ENCODE measurements around the gene TTLL8. TPM values are rescaled to one million over a fixed set of nuclear protein-coding genes. Genes with fewer than 3 reads are reported as not detected.

TTLL8 gene
- total RNA-seq, 2 experiments from 2014 or later: 0.06 to 0.72 TPM

DNA sequence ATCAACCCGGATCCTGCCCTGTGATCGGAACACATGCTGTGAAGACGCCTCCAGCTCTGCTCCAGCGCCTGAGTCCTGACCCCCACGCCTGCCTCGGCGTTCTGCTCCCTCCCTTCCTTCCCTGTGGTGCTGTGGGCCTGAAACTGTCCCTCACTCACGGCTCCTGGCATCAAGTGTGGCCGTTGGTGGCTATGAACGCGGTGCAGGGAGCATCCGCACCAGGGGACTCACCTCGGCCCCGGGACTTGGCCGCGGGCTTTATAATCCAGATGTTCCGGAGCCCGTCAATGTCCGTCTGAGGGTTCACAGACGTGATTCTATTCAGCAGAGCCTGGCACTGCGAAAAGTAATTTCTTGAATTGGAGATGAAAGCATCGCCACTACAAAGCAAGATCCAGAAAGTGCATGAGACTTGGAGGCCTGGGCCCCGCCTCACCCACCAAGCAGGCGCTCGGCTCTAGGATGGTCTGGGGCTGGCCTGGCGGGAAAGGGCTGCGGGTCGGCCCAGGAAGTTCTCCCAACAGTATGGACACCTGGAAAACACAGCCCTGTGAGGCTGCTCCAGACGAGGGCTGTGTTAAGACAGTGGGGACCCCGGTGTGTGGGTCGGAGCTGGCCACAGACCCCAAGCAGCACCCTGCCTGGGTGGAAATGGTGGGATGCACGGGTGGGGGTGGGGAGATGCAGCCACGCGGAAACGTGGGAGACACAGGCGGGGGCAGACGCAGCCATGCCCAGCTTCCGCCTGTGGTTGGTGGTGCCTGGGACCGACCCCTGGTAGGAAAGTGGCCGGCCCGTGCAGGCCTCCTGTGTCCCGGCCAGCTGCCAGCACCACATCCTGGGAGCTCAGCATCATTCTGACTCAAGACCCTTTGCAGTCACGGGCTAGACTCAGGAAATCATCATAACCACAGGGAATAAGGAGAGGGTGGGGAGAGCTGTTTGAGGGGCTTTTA is 23.7 kb downstream of the TTLL8 start:
- Histone ChIP-seq H3K27ac (ENCODE audit: low read depth, low read length, poor library complexity, severe bottlenecking) (no peak overlapping the region), H3K36me3 (ENCODE audit: insufficient read depth, low read length) (no peaks in the 10 kb centered on the region), H3K4me1 (ENCODE audit: insufficient read depth, low read length, poor library complexity, severe bottlenecking) (peaks cover 7% of the 10 kb centered on the region), H3K79me2 (ENCODE audit: insufficient read depth, low read depth, low read length) (no peaks in the 10 kb centered on the region), H2AFZ (ENCODE audit: low read length) (no peak overlapping the region), H4K20me1 (ENCODE audit: insufficient read depth, low read length) (no peaks in the 10 kb centered on the region), H3K4me2 (ENCODE audit: low read length) (no peak overlapping the region), H3K4me3 (ENCODE audit: low read depth, low read length, poor library complexity, severe bottlenecking) (no peak overlapping the region), H3K9me3 (ENCODE audit: low read length) (peaks cover 6% of the 10 kb centered on the region; the same call in 1 of the 2 replicates), H3K9me2 (ENCODE audit: insufficient read depth, low read length) (no peaks in the 10 kb centered on the region)
- no TSS peak for BruUV-seq (replicated peaks)
- ChIA-PET POLR2A (no interaction called here), CTCF (ENCODE audit: unreplicated experiment) (no interaction called here)
- intact Hi-C loops (cut with micrococcal nuclease; ENCODE audit: unreplicated experiment): loop anchor here (5.0 kb wide), 2 partner anchors 42 to 57 kb away; no protein-coding TSS in a partner anchor
- TF ChIP-seq EZH2phosphoT487 (IDR thresholded peaks at IDR 0.05; ENCODE audit: borderline replicate concordance, low read depth, low read length): no peak
- DNase-seq (ENCODE audit: low spot score): no peak

DNA sequence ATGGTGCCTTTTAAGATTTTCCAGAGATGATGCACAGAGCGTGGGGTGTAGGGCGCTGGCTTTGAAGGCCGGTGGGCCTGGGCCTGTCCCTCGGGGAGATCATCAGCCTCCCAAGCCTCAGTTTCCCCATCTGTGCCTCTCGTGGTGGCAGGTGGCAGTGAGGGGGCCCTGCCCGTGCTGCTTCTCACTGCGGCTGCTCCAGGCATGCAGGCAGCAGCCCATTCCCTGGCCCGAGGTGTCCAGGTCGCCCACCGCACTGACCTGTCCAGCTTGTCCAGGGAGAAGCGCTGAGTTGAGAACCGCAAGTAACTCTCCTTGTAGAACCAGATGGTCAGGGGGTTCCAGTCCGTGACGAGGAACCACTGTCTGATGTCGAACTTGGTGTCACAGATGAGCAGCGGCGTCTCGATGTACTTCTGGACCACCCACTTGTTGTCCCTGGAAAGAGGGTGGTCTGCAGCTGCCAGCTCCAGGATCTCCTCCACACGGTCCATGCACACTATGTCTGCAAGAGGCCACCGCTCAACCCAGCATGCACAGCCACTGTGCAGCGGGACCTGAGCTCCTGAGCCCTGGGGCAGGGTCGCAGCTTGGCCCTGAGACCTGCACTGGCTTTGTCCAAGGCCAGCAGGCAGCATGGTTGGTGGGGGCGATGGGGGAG is 25.0 kb downstream of the TTLL8 start:
- TF ChIP-seq EZH2phosphoT487 (IDR thresholded peaks at IDR 0.05; ENCODE audit: borderline replicate concordance, low read depth, low read length): no peak
- TF ChIP-seq, protein P1, sequence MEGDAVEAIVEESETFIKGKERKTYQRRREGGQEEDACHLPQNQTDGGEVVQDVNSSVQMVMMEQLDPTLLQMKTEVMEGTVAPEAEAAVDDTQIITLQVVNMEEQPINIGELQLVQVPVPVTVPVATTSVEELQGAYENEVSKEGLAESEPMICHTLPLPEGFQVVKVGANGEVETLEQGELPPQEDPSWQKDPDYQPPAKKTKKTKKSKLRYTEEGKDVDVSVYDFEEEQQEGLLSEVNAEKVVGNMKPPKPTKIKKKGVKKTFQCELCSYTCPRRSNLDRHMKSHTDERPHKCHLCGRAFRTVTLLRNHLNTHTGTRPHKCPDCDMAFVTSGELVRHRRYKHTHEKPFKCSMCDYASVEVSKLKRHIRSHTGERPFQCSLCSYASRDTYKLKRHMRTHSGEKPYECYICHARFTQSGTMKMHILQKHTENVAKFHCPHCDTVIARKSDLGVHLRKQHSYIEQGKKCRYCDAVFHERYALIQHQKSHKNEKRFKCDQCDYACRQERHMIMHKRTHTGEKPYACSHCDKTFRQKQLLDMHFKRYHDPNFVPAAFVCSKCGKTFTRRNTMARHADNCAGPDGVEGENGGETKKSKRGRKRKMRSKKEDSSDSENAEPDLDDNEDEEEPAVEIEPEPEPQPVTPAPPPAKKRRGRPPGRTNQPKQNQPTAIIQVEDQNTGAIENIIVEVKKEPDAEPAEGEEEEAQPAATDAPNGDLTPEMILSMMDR (conservative IDR thresholded peaks at IDR 0.05; ENCODE audit: low read length): no peak
- Histone ChIP-seq H3K36me3 (ENCODE audit: insufficient read depth, low read length) (no peaks in the 10 kb centered on the region), H3K4me2 (ENCODE audit: low read length) (no peak overlapping the region), H3K4me1 (ENCODE audit: insufficient read depth, low read length, poor library complexity, severe bottlenecking) (peaks cover 7% of the 10 kb centered on the region), H3K79me2 (ENCODE audit: insufficient read depth, low read depth, low read length) (no peaks in the 10 kb centered on the region), H4K20me1 (ENCODE audit: insufficient read depth, low read length) (no peaks in the 10 kb centered on the region), H2AFZ (ENCODE audit: low read length) (no peak overlapping the region), H3K27ac (ENCODE audit: low read depth, low read length, poor library complexity, severe bottlenecking) (no peak overlapping the region), H3K9me2 (ENCODE audit: insufficient read depth, low read length) (no peaks in the 10 kb centered on the region), H3K4me3 (ENCODE audit: low read depth, low read length, poor library complexity, severe bottlenecking) (no peak overlapping the region), H3K9me3 (ENCODE audit: low read length) (no peaks in the 10 kb centered on the region)
- intact Hi-C loops (cut with micrococcal nuclease; ENCODE audit: unreplicated experiment): loop anchor here (5.0 kb wide), 2 partner anchors 41 to 56 kb away; no protein-coding TSS in a partner anchor
- POLR2A ChIA-PET: no interaction called here
- DNase-seq (ENCODE audit: low spot score): no peak
- BruUV-seq (replicated peaks): no TSS peak
- CTCF ChIA-PET (ENCODE audit: unreplicated experiment): no interaction called here

DNA sequence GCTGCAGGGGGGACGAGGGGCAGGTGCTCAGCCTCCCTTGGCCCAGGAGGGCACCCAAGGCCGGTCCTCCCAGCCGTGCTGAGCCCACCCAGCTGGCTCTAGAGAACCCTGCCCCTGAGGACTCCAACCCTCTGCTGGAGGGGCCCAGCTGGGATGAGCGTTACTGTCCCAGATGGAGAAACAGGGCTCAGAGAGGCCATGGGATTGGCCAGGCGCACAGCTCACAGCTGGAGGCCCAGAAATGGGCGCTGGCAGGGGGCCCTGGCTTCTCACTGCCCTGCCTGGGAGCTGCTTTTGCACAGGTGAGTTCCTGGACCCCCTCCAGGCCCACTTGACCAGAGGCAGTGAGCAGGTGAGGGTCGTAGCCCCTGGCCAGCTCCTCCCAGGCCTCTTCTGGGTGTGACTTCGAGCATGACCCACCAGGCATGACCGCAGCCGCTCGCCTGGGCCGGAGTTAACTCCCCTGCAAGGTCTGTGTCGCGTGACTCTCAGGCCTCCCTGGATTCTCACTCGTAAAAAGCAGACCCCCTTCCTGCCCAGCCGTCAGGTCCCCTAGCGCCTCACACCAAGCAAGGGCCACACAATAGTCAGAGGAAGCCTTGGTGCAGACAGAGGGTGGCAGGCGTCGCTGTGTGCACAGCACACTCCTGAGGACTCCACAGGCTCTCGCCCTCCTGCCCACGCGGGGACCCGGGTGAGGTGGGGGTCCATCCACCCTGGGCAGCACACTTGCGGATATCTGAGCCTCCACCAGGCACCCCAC is 25.8 kb downstream of the TTLL8 start:
- BruUV-seq (replicated peaks): no TSS peak
- Histone ChIP-seq H3K4me1 (ENCODE audit: insufficient read depth, low read length, poor library complexity, severe bottlenecking) (peaks cover 7% of the 10 kb centered on the region), H3K9me2 (ENCODE audit: insufficient read depth, low read length) (no peaks in the 10 kb centered on the region), H3K4me2 (ENCODE audit: low read length) (no peak overlapping the region), H3K36me3 (ENCODE audit: insufficient read depth, low read length) (no peaks in the 10 kb centered on the region), H3K9me3 (ENCODE audit: low read length) (no peaks in the 10 kb centered on the region), H3K27ac (ENCODE audit: low read depth, low read length, poor library complexity, severe bottlenecking) (no peak overlapping the region), H3K4me3 (ENCODE audit: low read depth, low read length, poor library complexity, severe bottlenecking) (no peak overlapping the region), H3K79me2 (ENCODE audit: insufficient read depth, low read depth, low read length) (no peaks in the 10 kb centered on the region), H2AFZ (ENCODE audit: low read length) (no peak overlapping the region), H4K20me1 (ENCODE audit: insufficient read depth, low read length) (no peaks in the 10 kb centered on the region)
- intact Hi-C loops (cut with micrococcal nuclease; ENCODE audit: unreplicated experiment): loop anchor here (5.0 kb wide), 2 partner anchors 40 to 55 kb away; no protein-coding TSS in a partner anchor
- no peak for DNase-seq (ENCODE audit: low spot score)
- TF ChIP-seq, protein P1 (conservative IDR thresholded peaks at IDR 0.05; ENCODE audit: low read length): no peak
- TF ChIP-seq EZH2phosphoT487 (IDR thresholded peaks at IDR 0.05; ENCODE audit: borderline replicate concordance, low read depth, low read length): no peak
- ChIA-PET POLR2A (interaction anchor here (0.6 kb wide), 1 partner anchor 74 kb away, joined by 3 read pairs; no protein-coding TSS in a partner anchor), CTCF (ENCODE audit: unreplicated experiment) (no interaction called here)
